GM12878 (cell line): Measurements from ENCODE around the gene LRRK1. TPM values are rescaled to one million over a fixed set of nuclear protein-coding genes. Genes with fewer than 3 reads are reported as not detected.

ENCODE experiments used
- ATAC-seq: fragments of 200-7000 bp; cut with Tn5 transposase; 3 replicates; pipeline ENCODE4 v1.9.1; 2020; ENCODE audit warnings: mild to moderate bottlenecking, moderate library complexity
- BruUV-seq: library from RNA; stranded (reverse); fragments of 400-500 nt; replicated peaks from 2 replicates; lab custom pipeline; 2021; lab: Mats Ljungman, UMichigan
- CTCF ChIA-PET: fragments of 300-600 bp; sonication (Branson Sonifier 250); formaldehyde crosslinking; extraction: SDS; loops from one replicate; lab custom pipeline; 2021; ENCODE audit warnings: inconsistent platforms; lab: Yijun Ruan, JAX
- POLR2A ChIA-PET: fragments of 350-600 bp; formaldehyde crosslinking; extraction: SDS; loops from one replicate; lab custom pipeline; 2021; ENCODE audit warnings: inconsistent platforms; lab: Charles Lee
- RAD21 ChIA-PET: fragments of 300-600 bp; sonication (Branson Sonifier 250); formaldehyde crosslinking; loops from one replicate; lab custom pipeline; 2023; ENCODE audit warnings: antibody characterized with exemption; ENCODE audit not compliant: unreplicated experiment; lab: Charles Lee
- SMC1A ChIA-PET: fragments of 300-600 bp; sonication (Branson Sonifier 250); formaldehyde crosslinking; loops from one replicate; lab custom pipeline; 2023; ENCODE audit not compliant: unreplicated experiment, uncharacterized antibody; lab: Charles Lee
- DNase-seq: peaks from one replicate; pipeline ENCODE4 v3.0.0-alpha.2; 2011; ENCODE audit warnings: low read depth, low spot score
- FAIRE-seq: peaks from 3 replicates; lab custom pipeline; 2011; peaks lifted over from hg19 to GRCh38; lab: Jason Lieb, UNC
- H2AFZ ChIP-seq: 2 replicates; pipeline ENCODE4 v1.6.0; 2011; ENCODE audit warnings: low read depth, low read length, control low read depth; ENCODE audit not compliant: control insufficient read depth
- H3K27ac ChIP-seq: 2 replicates; pipeline ENCODE4 v1.5.1; 2011; ENCODE audit warnings: control low read depth; ENCODE audit not compliant: control insufficient read depth, insufficient read depth
- H3K27me3 ChIP-seq, 2 experiments: replicated peaks in 1 of 2; 2 replicates each; pipeline versions ENCODE4 v1.6.0 to v1.6.1; 2011; ENCODE audit warnings: low read length in 1 of 2; ENCODE audit not compliant: control insufficient read depth in 2 of 2, insufficient read depth in 2 of 2
- H3K36me3 ChIP-seq, 2 experiments: 2 replicates each; pipeline ENCODE4 v1.5.1; 2011; ENCODE audit warnings: low read length in 1 of 2; ENCODE audit not compliant: control insufficient read depth in 2 of 2, insufficient read depth in 2 of 2
- H3K4me1 ChIP-seq: 2 replicates; pipeline ENCODE4 v1.6.1; 2011; ENCODE audit warnings: mild to moderate bottlenecking, low read length, moderate library complexity, mixed read lengths; ENCODE audit not compliant: control insufficient read depth, insufficient read depth
- H3K4me2 ChIP-seq: 2 replicates; pipeline ENCODE4 v1.6.0; 2011; ENCODE audit warnings: control low read depth; ENCODE audit not compliant: control insufficient read depth, insufficient read depth
- H3K4me3 ChIP-seq: fragments of 200-600 bp; sonication (generic); 2 replicates; pipeline ENCODE4 v1.5.1; 2016
- H3K79me2 ChIP-seq: 2 replicates; pipeline ENCODE4 v1.6.0; 2011; ENCODE audit warnings: low read length; ENCODE audit not compliant: control insufficient read depth, insufficient read depth
- H3K9ac ChIP-seq: 2 replicates; pipeline ENCODE4 v1.8.0; 2011; ENCODE audit warnings: low read length, control low read depth, mixed read lengths; ENCODE audit not compliant: control insufficient read depth, insufficient read depth
- H3K9me3 ChIP-seq: replicated peaks from 3 replicates; pipeline ENCODE4 v1.5.1; 2011; ENCODE audit warnings: mild to moderate bottlenecking, low read length; ENCODE audit not compliant: control insufficient read depth, insufficient read depth
- H4K20me1 ChIP-seq: 2 replicates; pipeline ENCODE4 v1.6.0; 2011; ENCODE audit not compliant: control insufficient read depth, insufficient read depth
- DPF2 ChIP-seq: fragments of 450-650 bp; IDR thresholded peaks from 2 replicates; pipeline ENCODE4 v1.6.1; 2017; ENCODE audit warnings: mild to moderate bottlenecking
- E4F1 ChIP-seq: fragments of 450-650 bp; IDR thresholded peaks from 2 replicates; pipeline ENCODE4 v1.6.1; 2018; ENCODE audit warnings: borderline replicate concordance, mild to moderate bottlenecking; ENCODE audit not compliant: partially characterized antibody
- ELK1 ChIP-seq: IDR thresholded peaks from 2 replicates; pipeline ENCODE4 v1.6.1; 2012; ENCODE audit warnings: low read depth, low read length, improper control_type of control experiment
- HCFC1 ChIP-seq: fragments of 150-350 bp; IDR thresholded peaks from 2 replicates; pipeline ENCODE4 v1.6.1; 2014; ENCODE audit warnings: low read length
- LARP7 ChIP-seq: fragments of 450-650 bp; IDR thresholded peaks from 2 replicates; pipeline ENCODE4 v1.6.1; 2017; ENCODE audit warnings: mild to moderate bottlenecking
- SIN3A ChIP-seq: IDR thresholded peaks from 2 replicates; pipeline ENCODE4 v1.6.1; 2012; ENCODE audit warnings: low read depth, low read length, improper control_type of control experiment
- SIX5 ChIP-seq: IDR thresholded peaks from 2 replicates; pipeline ENCODE4 v1.6.1; 2011; ENCODE audit warnings: mild to moderate bottlenecking, low read depth, low read length, moderate library complexity; ENCODE audit not compliant: severe bottlenecking
- SMC3 ChIP-seq: IDR thresholded peaks from 2 replicates; pipeline ENCODE4 v1.6.1; 2011; ENCODE audit warnings: low read length, improper control_type of control experiment, borderline replicate concordance
- WGBS: methylation state at CpG from one replicate; pipeline ENCODE4 v1.1.6; 2016; ENCODE audit warnings: low lambda C conversion rate; ENCODE audit not compliant: insufficient replicate concordance, insufficient coverage; ENCODE audit errors: missing lambda C conversion rate; 5-methylcytosine and 5-hydroxymethylcytosine counted together
- in situ Hi-C: fragments of 300-500 bp; cut with MboI; formaldehyde crosslinking; loops from 9 replicates; pipeline ENCODE4 v1.14.3; 2018; ENCODE audit warnings: mixed read lengths
- intact Hi-C: fragments of 100-400 bp; cut with micrococcal nuclease; formaldehyde crosslinking; loops from one replicate; pipeline ENCODE4 v1.14.2; 2022; ENCODE audit not compliant: unreplicated experiment
- polyA plus RNA-seq, 11 experiments: library from polyadenylated mRNA; depleted of rRNA in 4 of 11; unstranded in 6 of 11; stranded (reverse) in 5 of 11; fragments of >200 nt; fragmentation: Nextera tagmentation in 4 of 11; fragmentation: Illumina TruSeq in 1 of 11; extraction: Ambion mirVana in 4 of 11; extraction: Trizol in 1 of 11; gene quantifications; 1 replicate in 1 of 11; 2 replicates in 10 of 11; pipeline versions ENCODE4 v1.2.1 to v1.2.3, GENCODE V29; 2011 to 2016; ENCODE audit warnings: inconsistent platforms in 2 of 11, missing spikeins in 2 of 11, low read depth in 1 of 11
- total RNA-seq, 4 experiments: library from RNA; depleted of rRNA in 3 of 4; stranded (reverse); fragments of >200 nt in 3 of 4; fragmentation: Illumina TruSeq in 1 of 4; extraction: Trizol in 1 of 4; gene quantifications; 2 replicates each; pipeline versions ENCODE4 v1.2.1 to v1.2.3, GENCODE V29; 2013 to 2021

The LRRK1 gene
- total and polyA plus RNA-seq, 10 of the 15 experiments (the other 5 are each of a cell fraction or from before 2014, with no cell fraction given), result 2.2 to 58.3 (median 17.9) TPM

GRCh38 chr15:100923902-100924301 lies 4.7 kb downstream of the LRRK1 start:
- CTCF ChIA-PET, result interaction anchor here (1.1 to 11.5 kb wide), 3 partner anchors 10 to 81 kb away, joined by 4 to 567 read pairs (median 129); no protein-coding TSS in a partner anchor
- TF ChIP-seq SIN3A, result no peak
- Histone ChIP-seq H3K4me3 (peak overlapping the region; percentile 84; the same call in 1 of the 2 replicates), H3K27me3 (no peaks in the 10 kb centered on the region), H3K9me3 (no peaks in the 10 kb centered on the region), H3K4me1 (peaks cover 41% of the 10 kb centered on the region), H3K36me3 (peaks cover 14 to 15% of the 10 kb centered on the region in 2 experiments), H3K79me2 (peaks cover 70% of the 10 kb centered on the region), H4K20me1 (no peaks in the 10 kb centered on the region), H2AFZ (no peak overlapping the region), H3K9ac (no peak overlapping the region), H3K27ac (peak overlapping the region; percentile 83; the same call in 1 of the 2 replicates), H3K4me2 (peak overlapping the region; percentile 100; the same call in 1 of the 2 replicates)
- SMC1A ChIA-PET, result interaction anchor here (0.6 to 11.6 kb wide), 5 partner anchors 19 to 802 kb away, joined by 3 to 316 read pairs (median 4); no protein-coding TSS in a partner anchor
- FAIRE-seq (no peak), ATAC-seq (no peak), DNase-seq (no peak)
- intact Hi-C loops, result no loop called here
- in situ Hi-C loops, result loop anchor here (5.0 kb wide), 1 partner anchor 338 kb away; no protein-coding TSS in a partner anchor
- POLR2A ChIA-PET, result interaction anchor here (1.8 to 7.9 kb wide), 3 partner anchors 11 to 34 kb away, joined by 6 to 97 read pairs (median 17); no protein-coding TSS in a partner anchor
- 92% methylated on average over 5 of the region's 5 CpGs for WGBS
- RAD21 ChIA-PET, result interaction anchor here (0.8 to 11.1 kb wide), 4 partner anchors 19 to 83 kb away, joined by 3 to 287 read pairs (median 81); no protein-coding TSS in a partner anchor
- BruUV-seq, result no TSS peak

- Histone ChIP-seq H3K4me1 (peaks cover 47% of the 10 kb centered on the region), H3K27ac (no peak overlapping the region), H3K4me3 (no peak overlapping the region), H3K27me3 (no peaks in the 10 kb centered on the region), H2AFZ (no peak overlapping the region), H3K36me3 (peaks cover 14 to 20% of the 10 kb centered on the region in 2 experiments), H3K9ac (no peak overlapping the region), H3K4me2 (no peak overlapping the region; the same call in 1 of the 2 replicates), H3K79me2 (peaks cover 66% of the 10 kb centered on the region), H3K9me3 (no peaks in the 10 kb centered on the region), H4K20me1 (no peaks in the 10 kb centered on the region)
- no peak for TF ChIP-seq SMC3
- TF ChIP-seq SIX5, result no peak
- TF ChIP-seq LARP7, result no peak
- no peak for TF ChIP-seq HCFC1
- TF ChIP-seq ELK1, result no peak
- TF ChIP-seq DPF2, result no peak
- no peak for TF ChIP-seq E4F1
- in situ Hi-C loops (loop anchor here (5.0 kb wide), 1 partner anchor 338 kb away; no protein-coding TSS in a partner anchor), intact Hi-C loops (no loop called here)
- ChIA-PET RAD21 (interaction anchor here (0.8 to 8.2 kb wide), 2 partner anchors 18 to 41 kb away, joined by 3 to 152 read pairs; no protein-coding TSS in a partner anchor), POLR2A (interaction anchor here (4.5 to 7.9 kb wide), 2 partner anchors 10 to 18 kb away, joined by 17 to 97 read pairs; no protein-coding TSS in a partner anchor), CTCF (interaction anchor here (1.1 to 11.5 kb wide), 3 partner anchors 9 to 80 kb away, joined by 4 to 567 read pairs (median 129); no protein-coding TSS in a partner anchor), SMC1A (interaction anchor here (1.3 to 11.6 kb wide), 3 partner anchors 18 to 82 kb away, joined by 4 to 316 read pairs (median 122); no protein-coding TSS in a partner anchor)
- no TSS peak for BruUV-seq
- DNase-seq, result no peak
- FAIRE-seq, result no peak
- 92% methylated on average over 11 of the region's 11 CpGs for WGBS
- no peak for ATAC-seq
Observed at GRCh38 chr15:100924436-100924835, 5.3 kb downstream of the LRRK1 start.
